ENCODE data around the gene PLS1.

DNA sequence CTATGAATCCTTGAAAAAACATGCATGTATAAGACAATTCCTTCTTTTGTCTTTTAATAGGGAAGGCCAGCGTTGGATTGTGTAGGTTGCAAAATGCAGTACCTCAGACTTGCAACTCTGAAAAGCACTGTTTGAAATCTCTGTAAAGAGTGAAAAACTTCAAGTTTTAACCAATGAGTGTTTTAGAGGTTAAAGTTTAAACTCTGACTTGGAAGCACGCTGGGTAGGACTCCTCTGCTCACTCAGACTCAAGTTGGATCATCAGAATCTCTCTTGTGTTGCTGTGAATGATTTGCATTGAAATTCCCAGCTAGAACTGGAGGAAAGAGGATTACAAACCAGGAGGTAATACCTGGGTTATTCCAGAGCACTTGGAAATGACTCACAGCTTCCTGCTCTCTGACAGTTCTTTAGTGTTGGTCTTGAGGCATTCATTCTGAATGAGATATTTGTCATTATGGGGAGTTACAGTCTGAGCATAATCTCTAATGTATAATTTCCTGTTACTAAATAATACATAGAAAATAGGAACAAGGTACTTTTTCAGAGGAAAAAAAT lies 49.1 kb downstream of the PLS1 start:
- TF ChIP-seq POLR2AphosphoS5 (IDR thresholded peaks at IDR 0.05; ENCODE audit: low read depth, low read length): no peak
- no peak for TF ChIP-seq SP1 (IDR thresholded peaks at IDR 0.05; ENCODE audit: low read depth, low read length)
- TF ChIP-seq, protein P1, sequence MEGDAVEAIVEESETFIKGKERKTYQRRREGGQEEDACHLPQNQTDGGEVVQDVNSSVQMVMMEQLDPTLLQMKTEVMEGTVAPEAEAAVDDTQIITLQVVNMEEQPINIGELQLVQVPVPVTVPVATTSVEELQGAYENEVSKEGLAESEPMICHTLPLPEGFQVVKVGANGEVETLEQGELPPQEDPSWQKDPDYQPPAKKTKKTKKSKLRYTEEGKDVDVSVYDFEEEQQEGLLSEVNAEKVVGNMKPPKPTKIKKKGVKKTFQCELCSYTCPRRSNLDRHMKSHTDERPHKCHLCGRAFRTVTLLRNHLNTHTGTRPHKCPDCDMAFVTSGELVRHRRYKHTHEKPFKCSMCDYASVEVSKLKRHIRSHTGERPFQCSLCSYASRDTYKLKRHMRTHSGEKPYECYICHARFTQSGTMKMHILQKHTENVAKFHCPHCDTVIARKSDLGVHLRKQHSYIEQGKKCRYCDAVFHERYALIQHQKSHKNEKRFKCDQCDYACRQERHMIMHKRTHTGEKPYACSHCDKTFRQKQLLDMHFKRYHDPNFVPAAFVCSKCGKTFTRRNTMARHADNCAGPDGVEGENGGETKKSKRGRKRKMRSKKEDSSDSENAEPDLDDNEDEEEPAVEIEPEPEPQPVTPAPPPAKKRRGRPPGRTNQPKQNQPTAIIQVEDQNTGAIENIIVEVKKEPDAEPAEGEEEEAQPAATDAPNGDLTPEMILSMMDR (IDR thresholded peaks at IDR 0.05; ENCODE audit: control extremely low read depth in 1 of 3, insufficient read depth in 1 of 3, low read depth in 1 of 3, low read length in 3 of 3): no peak
- TF ChIP-seq BACH1 (IDR thresholded peaks at IDR 0.05; ENCODE audit: low read length): no peak
- no peak for TF ChIP-seq EZH2 (IDR thresholded peaks at IDR 0.05; ENCODE audit: low read depth, low read length, severe bottlenecking)
- no peak for TF ChIP-seq GABPA (IDR thresholded peaks at IDR 0.05; ENCODE audit: borderline replicate concordance, insufficient read depth, low read length)
- TF ChIP-seq SRF (IDR thresholded peaks at IDR 0.05; ENCODE audit: low read depth, low read length): no peak
- TF ChIP-seq CHD1 (IDR thresholded peaks at IDR 0.05; ENCODE audit: low read depth, low read length): no peak
- no peak for TF ChIP-seq JUN (IDR thresholded peaks at IDR 0.05; ENCODE audit: low read depth, low read length)
- no peak for TF ChIP-seq RAD21 (IDR thresholded peaks at IDR 0.05 in 1 of 2, conservative IDR thresholded peaks at IDR 0.05 in 1 of 2; ENCODE audit: low read depth in 2 of 2, low read length in 2 of 2)
- no peak for TF ChIP-seq NRF1 (IDR thresholded peaks at IDR 0.05; ENCODE audit: low read depth, low read length)
